Naive thymus-derived CD4-positive, alpha-beta T cell (primary cell): ENCODE results near the gene MACROD2. TPM values are rescaled to one million over a fixed set of nuclear protein-coding genes. Genes with fewer than 3 reads are reported as not detected.

Source experiments
- ATAC-seq: fragments of 150-1000 bp; cut with Tn5 transposase; 2 replicates; pipeline ENCODE4 v1.10.0; 2021; ENCODE audit warnings: mild to moderate bottlenecking, moderate library complexity
- CTCF ChIA-PET: fragments of 350-600 bp; sonication (Branson Sonifier 250); formaldehyde crosslinking; loops from one replicate; lab custom pipeline; 2021; ENCODE audit warnings: antibody characterized with exemption; lab: Charles Lee
- POLR2A ChIA-PET: fragments of 350-600 bp; sonication (Branson Sonifier 250); formaldehyde crosslinking; loops from one replicate; lab custom pipeline; 2021; ENCODE audit warnings: antibody characterized with exemption, inconsistent platforms; lab: Charles Lee
- DNase-seq, 9 donors: peaks; one replicate each; pipeline versions ENCODE4 v3.0.0 to v3.0.0-alpha.2; 2020 to 2022; ENCODE audit warnings: mixed read lengths in 1 of 9
- H3K27ac ChIP-seq: one replicate; pipeline ENCODE4 v1.7.0; 2013; ENCODE audit warnings: mild to moderate bottlenecking, low read depth, low read length, moderate library complexity
- H3K27me3 ChIP-seq, 2 donors: one replicate each; pipeline ENCODE4 v1.7.0; 2013; ENCODE audit warnings: low read length in 2 of 2, mild to moderate bottlenecking in 2 of 2, moderate library complexity in 2 of 2; ENCODE audit not compliant: control insufficient read depth in 2 of 2, insufficient read depth in 2 of 2
- H3K36me3 ChIP-seq, 3 experiments: 1 replicate in 2 of 3; 2 replicates in 1 of 3; pipeline ENCODE4 v1.7.0; 2013; ENCODE audit warnings: low read length in 3 of 3, mild to moderate bottlenecking in 3 of 3, moderate library complexity in 1 of 3; ENCODE audit not compliant: insufficient read depth in 3 of 3, control insufficient read depth in 2 of 3
- H3K4me1 ChIP-seq, 2 donors: one replicate each; pipeline ENCODE4 v1.7.0; 2013; ENCODE audit warnings: low read length in 2 of 2, mild to moderate bottlenecking in 2 of 2, moderate library complexity in 1 of 2; ENCODE audit not compliant: control insufficient read depth in 2 of 2, insufficient read depth in 2 of 2
- H3K4me3 ChIP-seq: 2 replicates; pipeline ENCODE4 v1.7.0; 2013; ENCODE audit warnings: mild to moderate bottlenecking, low read length
- H3K9me3 ChIP-seq, 3 experiments: 1 replicate in 2 of 3; 2 replicates in 1 of 3; pipeline ENCODE4 v1.7.0; 2013; ENCODE audit warnings: low read length in 3 of 3; ENCODE audit not compliant: control insufficient read depth in 2 of 3
- H3K27ac Mint-ChIP-seq, 9 donors: one replicate each; pipeline ENCODE4 v1.8.0; 2020 to 2022; ENCODE audit warnings: mixed read lengths in 9 of 9, mild to moderate bottlenecking in 8 of 9, moderate library complexity in 5 of 9, inconsistent platforms in 2 of 9
- H3K27me3 Mint-ChIP-seq, 5 donors: one replicate each; pipeline ENCODE4 v1.8.0; 2021 to 2022; ENCODE audit warnings: mixed read lengths in 5 of 5, mild to moderate bottlenecking in 1 of 5
- H3K36me3 Mint-ChIP-seq, 5 donors: one replicate each; pipeline ENCODE4 v1.8.0; 2020 to 2022; ENCODE audit warnings: mixed read lengths in 5 of 5, mild to moderate bottlenecking in 3 of 5, inconsistent platforms in 1 of 5
- H3K4me1 Mint-ChIP-seq, 7 donors: one replicate each; pipeline ENCODE4 v1.8.0; 2020 to 2022; ENCODE audit warnings: mixed read lengths in 7 of 7, mild to moderate bottlenecking in 3 of 7, inconsistent platforms in 1 of 7
- H3K4me3 Mint-ChIP-seq, 10 donors: one replicate each; pipeline ENCODE4 v1.8.0; 2020 to 2022; ENCODE audit warnings: mild to moderate bottlenecking in 10 of 10, mixed read lengths in 10 of 10, moderate library complexity in 6 of 10, inconsistent platforms in 2 of 10
- H3K9me3 Mint-ChIP-seq, 11 donors: one replicate each; pipeline ENCODE4 v1.8.0; 2020 to 2022; ENCODE audit warnings: mixed read lengths in 11 of 11, mild to moderate bottlenecking in 4 of 11, inconsistent platforms in 1 of 11, moderate library complexity in 1 of 11
- intact Hi-C, 2 donors: fragments of 100-400 bp; cut with micrococcal nuclease; formaldehyde crosslinking; loops; one replicate each; pipeline ENCODE4 v1.15.1; 2023
- polyA plus RNA-seq, 2 donors: library from polyadenylated mRNA; unstranded; fragments of 300-500 nt; fragmentation: Illumina TruSeq; gene quantifications; one replicate each; pipeline ENCODE4 v1.2.3, GENCODE V29; 2021
- total RNA-seq, 6 experiments: library from RNA in 5 of 6; stranded (reverse) in 5 of 6; gene quantifications; 1 replicate in 5 of 6; 2 replicates in 1 of 6; pipeline ENCODE4 v1.2.3 and lab custom pipeline; 2021 to 2026

MACROD2 gene
- total and polyA plus RNA-seq, 7 experiments from 2014 or later, result 0.27 to 0.86 (median 0.34) TPM; not detected in 4

DNA sequence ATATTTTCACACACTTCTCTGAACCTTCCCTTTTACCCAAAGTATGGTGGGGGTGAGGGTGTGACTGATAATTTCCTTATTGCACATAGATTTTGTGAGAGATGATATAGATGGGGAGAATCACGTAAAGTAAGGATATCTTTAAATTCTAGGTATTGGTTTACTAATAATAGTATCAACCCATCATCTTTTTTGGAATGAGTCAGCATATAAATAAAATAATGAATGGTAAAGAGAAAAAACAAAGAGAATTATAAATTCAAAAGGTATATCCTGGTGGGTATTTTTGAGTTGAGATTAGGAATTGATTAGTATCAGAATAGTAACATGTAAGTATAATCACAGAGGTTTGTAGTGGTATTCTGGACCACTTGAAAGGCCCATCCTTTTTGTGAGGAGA lies 56.1 kb downstream of the MACROD2 start:
- ChIA-PET POLR2A (no interaction called here), CTCF (no interaction called here)
- no peaks in the 10 kb centered on the region for H3K9me3 ChIP-seq
- ATAC-seq (no peak), DNase-seq (no peak)
- Mint-ChIP-seq H3K9me3 (peaks cover 0 to 1% (median 0%) of the 10 kb centered on the region in 11 donors), H3K4me3 (no peak overlapping the region), H3K4me1 (peaks cover 0 to 2% (median 0%) of the 10 kb centered on the region in 7 donors), H3K27me3 (no peaks in the 10 kb centered on the region), H3K27ac (no peak overlapping the region), H3K36me3 (no peaks in the 10 kb centered on the region)
- H3K4me1 ChIP-seq, result no peaks in the 10 kb centered on the region
- no peak overlapping the region for H3K4me3 ChIP-seq
- intact Hi-C loops, result loop anchor here (5.0 to 10.0 kb wide), 2 partner anchors 57 to 1079 kb away; partner anchors contain the start of genes MACROD2 (in 1 of the 2) and SEL1L2 (in 1 of the 2)
- no peaks in the 10 kb centered on the region for H3K36me3 ChIP-seq
- no peak overlapping the region for H3K27ac ChIP-seq
- H3K27me3 ChIP-seq, result no peaks in the 10 kb centered on the region

DNA sequence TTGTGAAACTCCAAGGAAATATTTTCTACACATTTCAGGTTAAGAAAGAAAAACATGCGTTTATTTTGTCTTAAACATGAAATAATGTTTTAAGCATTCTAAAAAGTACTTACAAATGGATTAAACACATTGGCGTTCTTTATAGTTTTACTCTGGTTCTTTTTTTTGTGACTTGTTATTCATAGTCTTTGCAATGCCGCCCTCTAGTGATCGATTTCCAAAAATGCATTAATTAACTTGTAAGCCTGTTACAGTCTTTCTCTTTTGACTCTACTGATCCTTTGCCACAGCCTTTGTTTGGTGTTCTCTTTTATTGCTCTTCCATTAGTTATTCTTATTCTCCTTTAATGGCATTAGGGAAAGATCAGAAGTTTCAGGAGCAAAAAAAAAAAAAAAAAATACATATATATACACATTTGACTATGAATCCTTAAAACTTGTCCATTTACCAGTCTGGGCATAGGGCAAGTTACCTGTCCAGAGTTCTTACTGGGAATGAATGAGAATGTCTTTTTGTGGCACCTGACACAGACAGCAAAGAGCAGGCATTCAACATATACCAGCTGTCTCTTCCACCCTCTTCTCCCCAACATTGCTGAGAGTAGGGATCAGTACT lies 59.9 kb downstream of the MACROD2 start:
- peaks cover 0 to 1% (median 0%) of the 10 kb centered on the region in 11 donors for H3K9me3 Mint-ChIP-seq
- Histone ChIP-seq H3K27ac (no peak overlapping the region), H3K4me3 (no peak overlapping the region), H3K27me3 (no peaks in the 10 kb centered on the region), H3K36me3 (no peaks in the 10 kb centered on the region), H3K4me1 (no peaks in the 10 kb centered on the region), H3K9me3 (no peaks in the 10 kb centered on the region)
- H3K4me3 Mint-ChIP-seq, result no peak overlapping the region
- H3K36me3 Mint-ChIP-seq, result no peaks in the 10 kb centered on the region
- ATAC-seq (no peak), DNase-seq (peak in 5 of 9 donors; percentile 2 to 28 (median 11))
- CTCF ChIA-PET, result interaction anchor here (0.6 kb wide), 1 partner anchor 238 kb away, joined by 3 read pairs; no protein-coding TSS in a partner anchor
- H3K4me1 Mint-ChIP-seq, result peaks cover 0 to 2% (median 0%) of the 10 kb centered on the region in 7 donors
- intact Hi-C loops, result loop anchor here in 1 of 2 donors (1.0 to 10.0 kb wide), 2 partner anchors 60 to 235 kb away; partner anchors contain the start of genes MACROD2 and SEL1L2
- no peak overlapping the region for H3K27ac Mint-ChIP-seq
- H3K27me3 Mint-ChIP-seq, result peaks cover 0 to 4% (median 0%) of the 10 kb centered on the region in 5 donors
- POLR2A ChIA-PET, result no interaction called here

DNA sequence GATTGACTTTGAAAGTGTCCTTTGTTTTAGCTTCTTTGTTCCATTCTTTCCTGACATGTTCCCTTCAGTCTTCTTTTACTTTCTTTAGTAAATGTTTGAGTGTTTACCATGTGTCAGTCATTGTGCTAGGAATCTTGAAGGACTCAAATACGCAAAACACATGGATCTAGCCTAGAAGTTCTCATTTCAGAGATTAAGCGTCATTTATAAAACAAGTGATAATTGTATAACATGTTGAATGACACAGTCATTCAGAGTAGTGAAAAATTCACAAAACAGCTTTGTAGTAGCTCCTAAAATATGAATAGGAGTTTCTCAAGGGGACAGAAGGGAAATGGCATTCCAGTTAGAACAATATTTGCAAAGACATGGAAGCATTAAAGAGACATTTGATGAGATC lies 66.9 kb downstream of the MACROD2 start:
- intact Hi-C loops, result no loop called here
- ChIA-PET CTCF (no interaction called here), POLR2A (no interaction called here)
- Histone ChIP-seq H3K27me3 (no peaks in the 10 kb centered on the region), H3K36me3 (no peaks in the 10 kb centered on the region), H3K27ac (no peak overlapping the region), H3K9me3 (no peaks in the 10 kb centered on the region), H3K4me1 (no peaks in the 10 kb centered on the region), H3K4me3 (no peak overlapping the region)
- Mint-ChIP-seq H3K27ac (no peak overlapping the region), H3K36me3 (no peaks in the 10 kb centered on the region), H3K27me3 (peaks cover 0 to 2% (median 0%) of the 10 kb centered on the region in 5 donors), H3K9me3 (peaks cover 0 to 3% (median 0%) of the 10 kb centered on the region in 11 donors), H3K4me1 (no peaks in the 10 kb centered on the region), H3K4me3 (no peak overlapping the region)
- ATAC-seq, result no peak
- no peak for DNase-seq

DNA sequence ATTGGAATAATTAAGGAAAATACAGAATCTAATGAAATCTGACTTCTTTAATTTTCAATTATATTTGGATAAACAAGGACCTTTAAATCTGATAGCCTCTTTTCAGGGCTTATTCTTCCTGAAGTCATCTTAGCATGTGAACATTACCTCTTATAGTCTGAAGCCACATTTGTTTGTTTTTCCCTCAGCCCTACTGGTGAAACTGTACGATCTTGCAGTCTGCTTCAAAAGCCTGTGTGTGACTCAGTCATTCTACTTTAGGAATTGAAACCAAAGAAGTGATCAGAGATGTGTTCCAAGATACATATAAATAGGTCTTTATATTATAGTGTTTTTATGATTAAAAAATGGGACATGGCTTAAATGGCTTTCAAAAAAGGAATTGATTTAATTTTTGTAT lies 67.5 kb downstream of the MACROD2 start:
- intact Hi-C loops, result no loop called here
- Histone ChIP-seq H3K36me3 (no peaks in the 10 kb centered on the region), H3K9me3 (no peaks in the 10 kb centered on the region), H3K4me1 (no peaks in the 10 kb centered on the region), H3K27ac (no peak overlapping the region), H3K4me3 (no peak overlapping the region), H3K27me3 (no peaks in the 10 kb centered on the region)
- no peak for ATAC-seq
- no peak for DNase-seq
- no peaks in the 10 kb centered on the region for H3K27me3 Mint-ChIP-seq
- ChIA-PET CTCF (no interaction called here), POLR2A (no interaction called here)
- no peaks in the 10 kb centered on the region for H3K4me1 Mint-ChIP-seq
- H3K4me3 Mint-ChIP-seq, result no peak overlapping the region
- no peak overlapping the region for H3K27ac Mint-ChIP-seq
- H3K9me3 Mint-ChIP-seq, result peaks cover 0 to 3% (median 0%) of the 10 kb centered on the region in 11 donors
- H3K36me3 Mint-ChIP-seq, result no peaks in the 10 kb centered on the region

DNA sequence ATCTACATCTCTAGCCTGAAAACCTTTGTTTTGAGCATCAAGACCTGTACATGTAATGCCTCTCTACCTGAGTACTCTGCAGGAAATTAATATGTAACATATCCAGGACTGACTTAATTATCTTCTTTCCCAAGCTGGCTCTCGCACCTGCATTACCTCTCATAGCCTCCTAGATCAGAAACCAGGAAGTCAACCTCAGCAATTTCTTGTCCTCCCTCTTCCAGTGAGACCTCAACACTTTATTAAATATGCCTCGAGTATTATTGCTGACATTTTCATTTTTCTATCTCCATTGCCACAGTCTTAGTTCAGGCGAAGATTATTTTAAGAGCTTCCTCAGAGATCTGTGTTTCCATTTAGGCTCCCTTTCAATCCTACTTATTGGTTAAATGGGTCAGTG lies 69.0 kb downstream of the MACROD2 start:
- Mint-ChIP-seq H3K9me3 (peaks cover 0 to 7% (median 0%) of the 10 kb centered on the region in 11 donors), H3K27me3 (no peaks in the 10 kb centered on the region), H3K36me3 (no peaks in the 10 kb centered on the region), H3K4me1 (no peaks in the 10 kb centered on the region), H3K4me3 (no peak overlapping the region), H3K27ac (no peak overlapping the region)
- POLR2A ChIA-PET, result no interaction called here
- no peak for ATAC-seq
- Histone ChIP-seq H3K9me3 (no peaks in the 10 kb centered on the region), H3K4me1 (no peaks in the 10 kb centered on the region), H3K27ac (no peak overlapping the region), H3K27me3 (no peaks in the 10 kb centered on the region), H3K4me3 (no peak overlapping the region), H3K36me3 (no peaks in the 10 kb centered on the region)
- intact Hi-C loops, result no loop called here
- no peak for DNase-seq
- CTCF ChIA-PET, result no interaction called here

DNA sequence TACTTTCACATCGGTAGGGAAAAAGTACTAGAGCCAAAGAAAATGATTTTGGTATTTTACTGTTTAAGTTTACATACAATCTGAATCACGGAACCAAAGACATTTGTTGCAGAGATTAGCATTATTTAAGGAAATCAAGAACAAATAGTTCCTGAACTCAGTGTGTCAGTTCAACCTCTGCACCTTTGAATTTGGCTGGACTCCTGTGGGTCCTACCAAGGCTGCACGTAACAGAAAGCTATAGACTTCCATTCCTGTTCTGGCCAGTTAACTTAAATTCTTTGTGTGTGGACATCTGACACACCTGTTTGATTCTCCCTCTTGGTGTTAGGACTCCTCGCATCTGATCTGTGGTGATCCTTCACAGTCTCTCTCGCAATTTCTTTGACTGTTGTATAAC lies 69.6 kb downstream of the MACROD2 start:
- ChIA-PET POLR2A (no interaction called here), CTCF (no interaction called here)
- no peaks in the 10 kb centered on the region for H3K27me3 ChIP-seq
- no peaks in the 10 kb centered on the region for H3K36me3 ChIP-seq
- Mint-ChIP-seq H3K4me3 (no peak overlapping the region), H3K9me3 (peaks cover 0 to 7% (median 0%) of the 10 kb centered on the region in 11 donors), H3K4me1 (no peaks in the 10 kb centered on the region), H3K27me3 (no peaks in the 10 kb centered on the region), H3K27ac (no peak overlapping the region), H3K36me3 (no peaks in the 10 kb centered on the region)
- H3K4me1 ChIP-seq, result no peaks in the 10 kb centered on the region
- no peaks in the 10 kb centered on the region for H3K9me3 ChIP-seq
- no peak overlapping the region for H3K4me3 ChIP-seq
- intact Hi-C loops, result no loop called here
- ATAC-seq, result no peak
- H3K27ac ChIP-seq, result no peak overlapping the region
- DNase-seq, result no peak

DNA sequence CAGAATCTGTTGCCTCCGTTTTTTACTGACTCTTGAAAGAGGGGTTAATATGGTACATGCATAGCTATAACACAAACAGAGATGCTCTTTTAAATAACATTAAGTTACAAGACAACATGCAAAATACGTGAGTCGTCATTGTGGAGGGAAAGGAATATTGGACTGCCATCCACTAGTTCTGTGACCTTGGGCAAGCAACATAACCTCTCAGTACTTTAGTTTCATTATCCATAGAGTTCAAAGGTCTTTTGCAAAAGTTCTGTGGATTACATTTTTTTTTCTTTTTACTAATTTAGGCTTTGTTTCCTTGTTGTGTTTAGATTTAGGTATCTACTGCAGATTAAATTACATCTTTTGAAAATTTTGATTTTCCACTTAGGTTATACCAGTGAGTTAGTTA lies 70.5 kb downstream of the MACROD2 start:
- H3K36me3 ChIP-seq, result no peaks in the 10 kb centered on the region
- no peak overlapping the region for H3K4me3 ChIP-seq
- Mint-ChIP-seq H3K27me3 (no peaks in the 10 kb centered on the region), H3K27ac (no peak overlapping the region), H3K4me1 (no peaks in the 10 kb centered on the region), H3K4me3 (no peak overlapping the region), H3K9me3 (peaks cover 0 to 7% (median 0%) of the 10 kb centered on the region in 11 donors), H3K36me3 (no peaks in the 10 kb centered on the region)
- H3K27ac ChIP-seq, result no peak overlapping the region
- ATAC-seq (no peak), DNase-seq (no peak)
- ChIA-PET CTCF (no interaction called here), POLR2A (no interaction called here)
- no peaks in the 10 kb centered on the region for H3K9me3 ChIP-seq
- intact Hi-C loops, result no loop called here
- no peaks in the 10 kb centered on the region for H3K27me3 ChIP-seq
- H3K4me1 ChIP-seq, result no peaks in the 10 kb centered on the region
